Measurements from ENCODE around the gene FASTKD2.

The FASTKD2 gene

GRCh38 chr2:206740800-206741199, 24.6 kb upstream of the FASTKD2 start (continued):
- TF ChIP-seq REST (tag by site-specific recombination; IDR thresholded peaks at IDR 0.05) (no peak), ZNF157 (tag by site-specific recombination; IDR thresholded peaks at IDR 0.05) (no peak), INSM2 (tag by site-specific recombination; IDR thresholded peaks at IDR 0.05) (no peak), AEBP2 (tag by site-specific recombination; IDR thresholded peaks at IDR 0.05; ENCODE audit: borderline replicate concordance) (no peak), ZNF658 (tag by site-specific recombination; IDR thresholded peaks at IDR 0.05) (no peak), ZNF140 (tag by site-specific recombination; IDR thresholded peaks at IDR 0.05) (no peak)
- TF ChIP-seq, protein P1, sequence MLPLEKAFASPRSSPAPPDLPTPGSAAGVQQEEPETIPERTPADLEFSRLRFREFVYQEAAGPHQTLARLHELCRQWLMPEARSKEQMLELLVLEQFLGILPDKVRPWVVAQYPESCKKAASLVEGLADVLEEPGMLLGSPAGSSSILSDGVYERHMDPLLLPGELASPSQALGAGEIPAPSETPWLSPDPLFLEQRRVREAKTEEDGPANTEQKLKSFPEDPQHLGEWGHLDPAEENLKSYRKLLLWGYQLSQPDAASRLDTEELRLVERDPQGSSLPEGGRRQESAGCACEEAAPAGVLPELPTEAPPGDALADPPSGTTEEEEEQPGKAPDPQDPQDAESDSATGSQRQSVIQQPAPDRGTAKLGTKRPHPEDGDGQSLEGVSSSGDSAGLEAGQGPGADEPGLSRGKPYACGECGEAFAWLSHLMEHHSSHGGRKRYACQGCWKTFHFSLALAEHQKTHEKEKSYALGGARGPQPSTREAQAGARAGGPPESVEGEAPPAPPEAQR (tag by site-specific recombination; IDR thresholded peaks at IDR 0.05), result no peak

DNA sequence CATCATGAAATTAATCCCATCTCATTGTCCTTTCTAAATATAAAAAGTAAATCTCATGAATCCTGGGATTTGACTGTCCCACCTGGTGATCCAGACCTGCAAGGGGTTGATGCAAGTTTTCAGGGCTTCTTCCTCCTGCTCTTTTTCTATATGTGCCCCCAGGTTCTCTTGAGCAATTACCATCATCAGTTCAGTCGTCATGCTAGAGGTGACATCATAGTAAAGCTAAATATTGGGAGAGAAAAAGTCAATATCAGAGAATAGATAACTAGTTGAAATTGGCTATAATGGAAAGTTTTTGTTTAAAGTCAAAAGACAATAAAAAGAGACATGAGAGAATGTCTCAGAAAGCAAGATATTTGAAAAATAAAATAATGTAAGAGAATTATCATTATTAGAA, 8.6 kb upstream of the FASTKD2 start:
- no peak overlapping the region for H3K27ac ChIP-seq (ENCODE audit: extremely low read depth, low read depth, low read length)
- H3K4me3 ChIP-seq (ENCODE audit: low read depth, low read length), result no peak overlapping the region
- H3K9me3 ChIP-seq (ENCODE audit: control insufficient read depth, insufficient read depth, low read depth, low read length), result no peaks in the 10 kb centered on the region
- CTCF ChIA-PET, result interaction anchor here (0.6 kb wide), 1 partner anchor 25 kb away, joined by 4 read pairs; no protein-coding TSS in a partner anchor
- H3K36me3 ChIP-seq (ENCODE audit: control insufficient read depth in 2 of 2, insufficient read depth in 1 of 2, low read length in 2 of 2), result no peaks in the 10 kb centered on the region
- H3K4me1 ChIP-seq (ENCODE audit: control insufficient read depth, insufficient read depth, low read length), result no peaks in the 10 kb centered on the region
- TF ChIP-seq TSHZ1 (tag by site-specific recombination; IDR thresholded peaks at IDR 0.05; ENCODE audit: borderline replicate concordance), result no peak
- TF ChIP-seq ZNF133 (tag by site-specific recombination; IDR thresholded peaks at IDR 0.05), result no peak
- no peak for TF ChIP-seq IKZF3 (tag by site-specific recombination; IDR thresholded peaks at IDR 0.05)
- TF ChIP-seq ZNF707 (tag by site-specific recombination; IDR thresholded peaks at IDR 0.05), result no peak
- TF ChIP-seq ZEB2 (tag by site-specific recombination; IDR thresholded peaks at IDR 0.05), result no peak
- TF ChIP-seq ZNF777 (tag by site-specific recombination; IDR thresholded peaks at IDR 0.05; ENCODE audit: borderline replicate concordance), result no peak
- TF ChIP-seq ZNF423 (tag by site-specific recombination; IDR thresholded peaks at IDR 0.05), result no peak
- TF ChIP-seq SP7 (tag by site-specific recombination; IDR thresholded peaks at IDR 0.05), result no peak
- no peak for TF ChIP-seq ZNF488 (tag by site-specific recombination; IDR thresholded peaks at IDR 0.05)
- no peak for TF ChIP-seq SP2 (tag by site-specific recombination; IDR thresholded peaks at IDR 0.05)
- no peak for TF ChIP-seq ZNF626 (tag by site-specific recombination; IDR thresholded peaks at IDR 0.05)
- no peak for TF ChIP-seq ZNF174 (tag by site-specific recombination; IDR thresholded peaks at IDR 0.05)
- no peak for TF ChIP-seq GLI2 (tag by site-specific recombination; IDR thresholded peaks at IDR 0.05; ENCODE audit: borderline replicate concordance, low read depth)
- TF ChIP-seq PRDM4 (tag by site-specific recombination; IDR thresholded peaks at IDR 0.05), result no peak
- POLR2A ChIA-PET, result no interaction called here
